ENCODE data around the gene CYBB.

Gene CYBB

DNA sequence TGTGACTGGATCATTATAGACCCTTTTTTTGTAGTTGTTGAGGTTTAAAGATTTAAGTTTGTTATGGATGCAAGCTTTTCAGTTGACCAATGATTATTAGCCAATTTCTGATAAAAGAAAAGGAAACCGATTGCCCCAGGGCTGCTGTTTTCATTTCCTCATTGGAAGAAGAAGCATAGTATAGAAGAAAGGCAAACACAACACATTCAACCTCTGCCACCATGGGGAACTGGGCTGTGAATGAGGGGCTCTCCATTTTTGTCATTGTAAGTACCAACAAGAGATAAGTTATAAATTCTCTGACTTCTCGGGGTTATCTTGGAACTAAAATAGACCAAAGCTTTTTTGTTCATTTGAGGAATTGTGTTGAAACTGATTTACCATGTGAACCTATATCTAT, at the start of gene CYBB:
Gene CYBB, plus strand, starts transcription at position 203 of the 400 bp plus-strand sequence. Its CDS starts 19 bp downstream, at position 222.
- TF ChIP-seq, protein P1, sequence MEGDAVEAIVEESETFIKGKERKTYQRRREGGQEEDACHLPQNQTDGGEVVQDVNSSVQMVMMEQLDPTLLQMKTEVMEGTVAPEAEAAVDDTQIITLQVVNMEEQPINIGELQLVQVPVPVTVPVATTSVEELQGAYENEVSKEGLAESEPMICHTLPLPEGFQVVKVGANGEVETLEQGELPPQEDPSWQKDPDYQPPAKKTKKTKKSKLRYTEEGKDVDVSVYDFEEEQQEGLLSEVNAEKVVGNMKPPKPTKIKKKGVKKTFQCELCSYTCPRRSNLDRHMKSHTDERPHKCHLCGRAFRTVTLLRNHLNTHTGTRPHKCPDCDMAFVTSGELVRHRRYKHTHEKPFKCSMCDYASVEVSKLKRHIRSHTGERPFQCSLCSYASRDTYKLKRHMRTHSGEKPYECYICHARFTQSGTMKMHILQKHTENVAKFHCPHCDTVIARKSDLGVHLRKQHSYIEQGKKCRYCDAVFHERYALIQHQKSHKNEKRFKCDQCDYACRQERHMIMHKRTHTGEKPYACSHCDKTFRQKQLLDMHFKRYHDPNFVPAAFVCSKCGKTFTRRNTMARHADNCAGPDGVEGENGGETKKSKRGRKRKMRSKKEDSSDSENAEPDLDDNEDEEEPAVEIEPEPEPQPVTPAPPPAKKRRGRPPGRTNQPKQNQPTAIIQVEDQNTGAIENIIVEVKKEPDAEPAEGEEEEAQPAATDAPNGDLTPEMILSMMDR (IDR thresholded peaks at IDR 0.05; ENCODE audit: low read depth, low read length): no peak
- no peak for DNase-seq (ENCODE audit: low read depth, low spot score)
- in situ Hi-C loops (cut with HindIII; ENCODE audit: low sequenced_read_pairs): no loop called here
- H3K4me3 ChIP-seq (ENCODE audit: low read depth, low read length): no peak within 1 kb of the TSS

DNA sequence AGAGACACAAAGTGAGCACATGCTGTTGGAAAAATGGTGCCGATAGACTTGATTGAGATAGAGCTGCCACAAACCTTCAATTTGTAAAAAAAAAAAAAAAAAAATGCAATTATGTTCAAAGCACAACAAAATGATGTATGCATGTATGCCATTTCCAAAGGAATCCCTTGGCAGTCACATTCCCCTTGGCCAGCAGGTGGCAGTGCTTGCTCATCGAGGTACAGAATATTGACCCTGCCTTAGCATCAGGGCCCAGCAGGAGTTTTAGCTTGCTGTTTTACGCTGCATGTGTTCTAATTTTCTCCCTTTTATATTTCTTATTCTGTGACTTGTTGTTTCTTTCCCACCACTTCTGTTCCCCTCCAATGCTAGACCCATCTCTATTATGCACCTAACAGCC, 34.5 kb upstream of the CYBB start:
- TF ChIP-seq, protein P1 (IDR thresholded peaks at IDR 0.05; ENCODE audit: low read depth, low read length): peak; percentile 75
- in situ Hi-C loops (cut with HindIII; ENCODE audit: low sequenced_read_pairs): no loop called here
- H3K4me3 ChIP-seq (ENCODE audit: low read depth, low read length): no peak overlapping the region
- DNase-seq (ENCODE audit: low read depth, low spot score): peak; percentile 60

DNA sequence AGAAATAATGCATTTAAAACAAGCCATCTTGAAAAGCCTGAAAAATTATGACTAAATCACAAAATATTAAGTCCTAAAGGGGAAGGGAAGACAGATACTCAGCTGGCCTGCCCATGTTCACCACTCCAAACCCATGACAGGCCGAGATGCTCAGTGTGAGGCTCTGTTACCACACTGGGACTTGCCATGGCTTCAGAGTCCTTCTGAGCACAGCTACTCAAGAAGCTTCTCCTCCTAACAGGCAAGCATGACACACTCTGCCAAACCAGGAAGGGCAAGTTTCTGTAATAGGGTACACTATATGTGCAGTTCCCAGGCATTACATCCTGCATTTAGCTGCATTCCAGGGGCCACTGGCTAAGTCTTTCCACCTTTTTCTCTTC, 34.0 kb upstream of the CYBB start:
- TF ChIP-seq, protein P1 (IDR thresholded peaks at IDR 0.05; ENCODE audit: low read depth, low read length): no peak
- no peak overlapping the region for H3K4me3 ChIP-seq (ENCODE audit: low read depth, low read length)
- in situ Hi-C loops (cut with HindIII; ENCODE audit: low sequenced_read_pairs): no loop called here
- no peak for DNase-seq (ENCODE audit: low read depth, low spot score)

DNA sequence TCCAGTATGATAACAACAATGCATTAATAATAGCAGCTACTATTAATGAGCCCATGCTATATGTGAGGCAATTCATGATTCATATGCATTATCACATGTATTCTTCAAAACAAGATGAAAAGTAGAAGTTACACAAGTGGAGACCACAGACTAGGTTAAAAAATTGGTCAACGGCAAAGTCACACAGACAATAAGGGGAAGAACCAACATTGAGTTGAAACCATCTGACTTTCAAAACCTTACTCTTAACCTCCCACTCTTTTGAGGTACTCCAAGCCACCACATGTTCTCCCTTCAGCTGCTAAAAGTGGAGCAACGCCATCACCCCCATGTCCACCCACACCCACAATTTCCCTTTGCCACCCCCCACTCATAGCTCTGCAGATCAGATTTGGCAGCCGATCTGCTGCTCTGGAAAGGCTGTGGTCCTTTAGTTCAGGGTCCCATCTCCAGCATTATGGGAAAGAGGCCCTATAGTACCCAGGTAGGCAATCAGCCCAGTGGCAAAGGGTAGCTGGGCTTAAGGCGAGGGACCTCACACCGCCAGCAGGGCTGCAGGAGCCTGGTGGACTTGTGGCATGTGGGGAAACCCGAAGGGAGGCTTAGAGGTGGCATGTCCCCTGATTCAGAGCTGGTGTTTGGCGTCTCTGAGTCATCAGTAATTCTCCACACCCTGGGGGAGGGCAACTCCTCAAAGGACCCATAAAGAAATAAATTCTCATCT, 33.5 kb upstream of the CYBB start:
- H3K4me3 ChIP-seq (ENCODE audit: low read depth, low read length): no peak overlapping the region
- peak; percentile 6 for DNase-seq (ENCODE audit: low read depth, low spot score)
- TF ChIP-seq, protein P1 (IDR thresholded peaks at IDR 0.05; ENCODE audit: low read depth, low read length): no peak
- in situ Hi-C loops (cut with HindIII; ENCODE audit: low sequenced_read_pairs): no loop called here

DNA sequence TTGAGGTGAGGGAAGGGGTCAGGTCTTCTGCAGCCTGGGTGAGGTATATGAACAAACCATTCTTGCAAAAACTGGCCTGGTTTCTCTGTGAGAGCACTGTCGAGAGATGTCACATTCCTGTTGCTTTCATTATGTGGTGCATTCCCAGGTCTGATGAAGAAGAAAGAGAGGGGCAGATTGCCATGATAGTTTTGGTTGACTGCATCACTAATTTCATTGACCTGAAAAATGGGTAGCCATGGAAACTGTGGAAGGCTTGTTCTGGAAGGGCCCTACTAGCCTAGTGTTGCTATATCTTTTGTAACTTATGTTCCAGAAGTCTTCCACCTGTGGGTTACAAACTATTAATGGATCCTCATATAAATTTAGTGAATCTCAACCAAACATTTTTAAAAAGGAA, 32.9 kb upstream of the CYBB start:
- DNase-seq (ENCODE audit: low read depth, low spot score): peak; percentile 1
- TF ChIP-seq, protein P1 (IDR thresholded peaks at IDR 0.05; ENCODE audit: low read depth, low read length): no peak
- in situ Hi-C loops (cut with HindIII; ENCODE audit: low sequenced_read_pairs): no loop called here
- H3K4me3 ChIP-seq (ENCODE audit: low read depth, low read length): no peak overlapping the region

DNA sequence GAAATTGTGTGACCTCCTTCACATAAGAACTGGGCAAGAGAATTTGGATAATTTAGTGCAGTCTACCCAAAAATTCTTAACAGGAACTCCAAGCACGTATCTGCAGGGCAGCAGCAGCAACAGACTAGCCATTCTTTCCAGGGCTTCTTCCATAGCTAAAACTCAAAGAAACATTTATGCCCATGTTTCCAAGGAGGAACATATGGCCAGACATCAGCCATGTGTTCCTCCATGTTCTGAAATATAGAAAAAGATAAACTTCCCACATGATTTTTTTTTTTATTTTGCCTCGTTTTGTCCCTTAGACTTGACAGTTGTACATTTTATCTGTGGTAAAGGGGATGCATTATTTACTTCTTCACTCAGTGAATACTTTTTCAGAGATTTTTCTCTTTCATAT, 27.6 kb upstream of the CYBB start:
- H3K4me3 ChIP-seq (ENCODE audit: low read depth, low read length): no peak overlapping the region
- DNase-seq (ENCODE audit: low read depth, low spot score): no peak
- TF ChIP-seq, protein P1 (IDR thresholded peaks at IDR 0.05; ENCODE audit: low read depth, low read length): no peak
- in situ Hi-C loops (cut with HindIII; ENCODE audit: low sequenced_read_pairs): no loop called here

Measured in astrocyte of the spinal cord (primary cell).